A673 (cell line): Measurements from ENCODE around the gene LIAS. TPM values are rescaled to one million over a fixed set of nuclear protein-coding genes. Genes with fewer than 3 reads are reported as not detected.

ENCODE experiments used
- BruUV-seq: library from RNA; stranded (reverse); fragments of 400-500 nt; replicated peaks from 2 replicates; lab custom pipeline; 2021; lab: Mats Ljungman, UMichigan
- CTCF ChIA-PET: fragments of 300-600 bp; sonication (Branson Sonifier 250); formaldehyde crosslinking; loops from one replicate; lab custom pipeline; 2022; ENCODE audit warnings: antibody characterized with exemption; lab: Charles Lee
- POLR2A ChIA-PET: fragments of 300-600 bp; sonication (Branson Sonifier 250); formaldehyde crosslinking; loops from one replicate; lab custom pipeline; 2022; ENCODE audit warnings: antibody characterized with exemption; ENCODE audit not compliant: low non-redundant PET; lab: Charles Lee
- DNase-seq: peaks from one replicate; pipeline ENCODE4 v3.0.0-alpha.2; 2015; ENCODE audit warnings: low spot score
- H3K27ac ChIP-seq: fragments of 200-600 bp; sonication (generic); 2 replicates; pipeline ENCODE4 v1.5.1; 2016; ENCODE audit warnings: mixed run types, low read depth, mild to moderate bottlenecking, mixed read lengths, antibody characterized with exemption, low read length; ENCODE audit not compliant: poor library complexity, severe bottlenecking
- H3K27me3 ChIP-seq: fragments of 200-600 bp; sonication (generic); replicated peaks from 2 replicates; pipeline ENCODE4 v1.6.1; 2017; ENCODE audit warnings: mixed run types, low read depth, mild to moderate bottlenecking, mixed read lengths, antibody characterized with exemption, low read length; ENCODE audit not compliant: insufficient read depth, poor library complexity
- H3K36me3 ChIP-seq: fragments of 200-600 bp; sonication (generic); 2 replicates; pipeline ENCODE4 v1.6.1; 2016; ENCODE audit warnings: mixed run types, mild to moderate bottlenecking, mixed read lengths, antibody characterized with exemption, low read length; ENCODE audit not compliant: insufficient read depth, poor library complexity, severe bottlenecking
- H3K4me1 ChIP-seq: fragments of 200-600 bp; sonication (generic); 2 replicates; pipeline ENCODE4 v1.6.1; 2017; ENCODE audit warnings: mixed run types, mild to moderate bottlenecking, mixed read lengths, antibody characterized with exemption, low read length; ENCODE audit not compliant: insufficient read depth, poor library complexity, severe bottlenecking
- H3K4me3 ChIP-seq: fragments of 200-600 bp; sonication (generic); 2 replicates; pipeline ENCODE4 v1.5.1; 2016; ENCODE audit warnings: low read depth, mixed run types, mild to moderate bottlenecking, mixed read lengths, low read length; ENCODE audit not compliant: poor library complexity, severe bottlenecking
- H3K9me3 ChIP-seq: fragments of 200-600 bp; sonication (generic); 2 replicates; pipeline ENCODE4 v1.6.1; 2016; ENCODE audit warnings: mixed run types, low read depth, mild to moderate bottlenecking, mixed read lengths, antibody characterized with exemption, low read length; ENCODE audit not compliant: poor library complexity, severe bottlenecking
- CTCF ChIP-seq: fragments of 300-800, 200-600 bp; sonication (generic); conservative IDR thresholded peaks from 2 replicates; pipeline ENCODE4 v1.5.1; 2017; ENCODE audit warnings: low read depth, mild to moderate bottlenecking, antibody characterized with exemption, low read length, moderate library complexity, mixed read lengths
- EZH2 ChIP-seq: fragments of 200-600 bp; sonication (generic); IDR thresholded peaks from 2 replicates; pipeline ENCODE4 v1.6.1; 2017; ENCODE audit warnings: borderline replicate concordance, low read depth, mild to moderate bottlenecking, mixed read lengths, antibody characterized with exemption, low read length; ENCODE audit not compliant: poor library complexity, severe bottlenecking
- intact Hi-C: fragments of 100-400 bp; cut with micrococcal nuclease; formaldehyde crosslinking; loops from one replicate; pipeline ENCODE4 v1.10.0; 2022; ENCODE audit not compliant: unreplicated experiment
- total RNA-seq: library from RNA; stranded (reverse); gene quantifications from 2 replicates; pipeline ENCODE4 v1.2.3, GENCODE V29; 2021

The LIAS gene
- total RNA-seq, 1 experiment from 2014 or later = 19.1 TPM

GRCh38 chr4:39427520-39428114 lies 31.2 kb upstream of the LIAS start:
- no peaks in the 10 kb centered on the region for H3K9me3 ChIP-seq
- no peaks in the 10 kb centered on the region for H3K4me1 ChIP-seq
- TF ChIP-seq EZH2 (no peak), CTCF (no peak)
- H3K27ac ChIP-seq = no peak overlapping the region
- intact Hi-C loops = no loop called here
- ChIA-PET POLR2A (interaction anchor here (1.2 kb wide), 1 partner anchor 39 kb away, joined by 3 read pairs; no protein-coding TSS in a partner anchor), CTCF (no interaction called here)
- no peaks in the 10 kb centered on the region for H3K36me3 ChIP-seq
- no peak for DNase-seq
- no peaks in the 10 kb centered on the region for H3K27me3 ChIP-seq
- no peak overlapping the region for H3K4me3 ChIP-seq
- BruUV-seq = no TSS peak

- H3K27me3 ChIP-seq = no peaks in the 10 kb centered on the region
- CTCF ChIA-PET = no interaction called here
- H3K9me3 ChIP-seq = no peaks in the 10 kb centered on the region
- POLR2A ChIA-PET = interaction anchor here (0.6 kb wide), 1 partner anchor 12 kb away, joined by 8 read pairs; no protein-coding TSS in a partner anchor
- no peak overlapping the region for H3K4me3 ChIP-seq
- intact Hi-C loops = loop anchor here (10.0 kb wide), 1 partner anchor 525 kb away; no protein-coding TSS in a partner anchor
- H3K4me1 ChIP-seq = no peaks in the 10 kb centered on the region
- no peak for DNase-seq
- no TSS peak for BruUV-seq
- no peaks in the 10 kb centered on the region for H3K36me3 ChIP-seq
- TF ChIP-seq EZH2 (no peak), CTCF (no peak)
- no peak overlapping the region for H3K27ac ChIP-seq
Measured at GRCh38 chr4:39429476-39430334, 29.2 kb upstream of the LIAS start.

- ChIA-PET CTCF (no interaction called here), POLR2A (no interaction called here)
- Histone ChIP-seq H3K9me3 (no peaks in the 10 kb centered on the region), H3K4me1 (no peaks in the 10 kb centered on the region), H3K4me3 (no peak overlapping the region), H3K36me3 (no peaks in the 10 kb centered on the region), H3K27me3 (no peaks in the 10 kb centered on the region), H3K27ac (no peak overlapping the region)
- BruUV-seq = no TSS peak
- intact Hi-C loops = loop anchor here (10.0 kb wide), 1 partner anchor 529 kb away; no protein-coding TSS in a partner anchor
- DNase-seq = no peak
- TF ChIP-seq EZH2 (no peak), CTCF (no peak)
Measured at GRCh38 chr4:39433878-39434492, 24.9 kb upstream of the LIAS start.
